Lower leg skin (tissue), 4 donors: ENCODE data around the gene PRND. TPM values are rescaled to one million over a fixed set of nuclear protein-coding genes. Genes with fewer than 3 reads are reported as not detected.

Source experiments
- DNase-seq, 2 donors: peaks; one replicate each; pipeline ENCODE4 v3.0.0-alpha.2; 2019; ENCODE audit warnings: low spot score in 2 of 2
- H3K4me3 ChIP-seq: fragments of 200-600 bp; sonication (generic); 2 replicates; pipeline ENCODE4 v1.5.1; 2017; ENCODE audit warnings: mild to moderate bottlenecking, low read depth; ENCODE audit not compliant: poor library complexity, severe bottlenecking
- POLR2A ChIP-seq, 2 donors: fragments of 450-650 bp; IDR thresholded peaks; one replicate each; pipeline ENCODE4 v1.6.1; 2016 to 2017; ENCODE audit warnings: antibody characterized with exemption in 2 of 2, mild to moderate bottlenecking in 1 of 2, moderate library complexity in 1 of 2
- WGBS, 2 donors: methylation state at CpG; one replicate each; pipeline ENCODE4 v1.1.5; 2018; 5-methylcytosine and 5-hydroxymethylcytosine counted together
- intact Hi-C: fragments of 100-400 bp; cut with DNase I; formaldehyde crosslinking; loops from one replicate; pipeline ENCODE4 v1.15.0; 2023; ENCODE audit warnings: low total_unique reads
- total RNA-seq, 4 donors: library from RNA; depleted of rRNA; stranded (reverse); fragments of >200 nt; gene quantifications; one replicate each; pipeline ENCODE4 v1.1.0, GENCODE V29; 2016
- TF ChIP-seq, protein P1 (sequence below), 3 donors: fragments of 450-650 bp; IDR thresholded peaks; one replicate each; pipeline ENCODE4 v1.5.1; 2016; ENCODE audit warnings: antibody characterized with exemption in 3 of 3, mild to moderate bottlenecking in 3 of 3, moderate library complexity in 2 of 3

Gene PRND
- total RNA-seq, 4 donors from 2014 or later: 0.06 to 0.46 TPM; not detected in 2

DNA sequence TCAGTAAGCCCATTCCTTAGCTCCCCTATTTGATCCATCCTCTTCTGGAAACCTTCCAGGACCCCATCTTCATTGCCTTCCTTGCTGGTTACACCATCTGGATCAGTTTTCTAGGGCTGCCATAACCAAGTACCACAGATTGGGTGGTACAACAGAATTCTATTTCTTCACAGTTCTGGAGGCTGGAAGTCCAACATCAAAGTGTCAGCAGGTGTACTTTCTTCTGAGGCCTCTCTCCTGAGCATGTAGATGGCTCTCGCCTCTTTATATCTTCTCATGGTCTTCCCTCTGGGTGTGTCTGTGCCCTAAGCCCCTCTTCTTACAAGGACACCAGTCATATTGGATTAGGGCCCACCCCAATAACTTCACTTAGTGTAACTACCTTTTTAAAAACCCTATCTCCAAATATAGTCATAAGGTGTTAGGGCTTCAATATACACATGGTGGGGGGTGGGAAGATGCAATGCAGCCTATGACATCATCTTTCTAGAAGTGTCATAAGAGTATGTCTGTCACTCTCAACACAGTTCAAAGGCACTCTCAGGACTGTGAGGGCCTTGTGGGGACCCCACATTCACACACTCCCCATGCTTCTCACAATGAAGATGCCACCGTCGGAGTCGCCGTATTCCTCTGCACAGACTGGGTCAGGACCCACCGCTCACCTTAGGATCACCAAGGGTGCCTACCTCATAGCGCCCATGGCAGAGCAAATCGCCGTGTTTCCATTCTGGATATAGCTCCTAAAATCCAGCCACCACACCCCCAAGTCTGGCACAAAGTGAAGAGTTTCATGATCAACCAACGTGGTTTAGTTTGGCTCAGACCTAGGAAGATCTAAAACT lies 12.2 kb upstream of the PRND start:
- DNase-seq: no peak
- 67 to 77% methylated on average over 10 of the region's 10 CpGs for WGBS, 2 donors
- TF ChIP-seq POLR2A (IDR thresholded peaks at IDR 0.05): no peak
- TF ChIP-seq, protein P1, sequence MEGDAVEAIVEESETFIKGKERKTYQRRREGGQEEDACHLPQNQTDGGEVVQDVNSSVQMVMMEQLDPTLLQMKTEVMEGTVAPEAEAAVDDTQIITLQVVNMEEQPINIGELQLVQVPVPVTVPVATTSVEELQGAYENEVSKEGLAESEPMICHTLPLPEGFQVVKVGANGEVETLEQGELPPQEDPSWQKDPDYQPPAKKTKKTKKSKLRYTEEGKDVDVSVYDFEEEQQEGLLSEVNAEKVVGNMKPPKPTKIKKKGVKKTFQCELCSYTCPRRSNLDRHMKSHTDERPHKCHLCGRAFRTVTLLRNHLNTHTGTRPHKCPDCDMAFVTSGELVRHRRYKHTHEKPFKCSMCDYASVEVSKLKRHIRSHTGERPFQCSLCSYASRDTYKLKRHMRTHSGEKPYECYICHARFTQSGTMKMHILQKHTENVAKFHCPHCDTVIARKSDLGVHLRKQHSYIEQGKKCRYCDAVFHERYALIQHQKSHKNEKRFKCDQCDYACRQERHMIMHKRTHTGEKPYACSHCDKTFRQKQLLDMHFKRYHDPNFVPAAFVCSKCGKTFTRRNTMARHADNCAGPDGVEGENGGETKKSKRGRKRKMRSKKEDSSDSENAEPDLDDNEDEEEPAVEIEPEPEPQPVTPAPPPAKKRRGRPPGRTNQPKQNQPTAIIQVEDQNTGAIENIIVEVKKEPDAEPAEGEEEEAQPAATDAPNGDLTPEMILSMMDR (IDR thresholded peaks at IDR 0.05): no peak
- no peak overlapping the region for H3K4me3 ChIP-seq
- intact Hi-C loops: no loop called here

DNA sequence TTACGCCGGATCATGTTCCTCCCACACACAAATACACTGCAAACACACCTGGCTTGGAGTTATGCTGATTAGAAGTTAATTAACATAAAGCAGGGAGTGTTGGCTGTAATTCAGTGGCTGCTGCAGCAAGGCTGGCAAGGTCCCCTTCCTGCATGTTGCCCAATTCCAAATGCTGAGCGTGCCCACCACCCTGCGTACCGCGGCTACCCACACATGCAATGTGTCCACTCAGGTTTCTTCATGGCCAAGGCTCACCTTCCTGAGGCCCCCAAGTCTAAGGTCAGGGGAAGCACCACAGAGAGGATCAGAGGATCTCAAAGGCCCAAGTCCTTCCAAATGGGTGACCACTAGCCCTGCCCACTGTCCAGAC lies 11.6 kb upstream of the PRND start:
- no peak overlapping the region for H3K4me3 ChIP-seq
- DNase-seq: no peak
- 66 to 71% methylated on average over 6 of the region's 6 CpGs for WGBS, 2 donors
- TF ChIP-seq POLR2A (IDR thresholded peaks at IDR 0.05): no peak
- TF ChIP-seq, protein P1 (IDR thresholded peaks at IDR 0.05): no peak
- intact Hi-C loops: no loop called here

DNA sequence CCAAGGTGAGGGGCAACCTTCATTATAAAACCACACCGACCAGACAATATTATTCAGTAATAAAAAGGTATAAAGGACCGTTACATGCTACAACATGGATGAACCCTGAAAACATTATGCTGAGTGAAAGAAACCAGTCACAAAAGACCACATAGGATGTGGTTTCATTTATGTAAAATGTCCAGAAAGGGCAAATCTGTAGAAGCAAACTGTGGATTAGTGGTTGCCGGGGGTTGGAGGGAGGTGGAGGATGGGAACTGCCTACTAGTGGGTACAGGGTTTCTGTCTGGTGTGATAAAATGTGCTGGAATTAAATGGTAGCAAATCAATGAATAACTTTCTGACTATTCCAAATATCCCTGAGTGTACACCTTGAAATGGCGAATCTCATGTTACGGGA lies 10.2 kb upstream of the PRND start:
- whole genome bisulfite sequencing, 2 donors: 86 to 90% methylated on average over 5 of the region's 5 CpGs
- intact Hi-C loops: no loop called here
- no peak for TF ChIP-seq POLR2A (IDR thresholded peaks at IDR 0.05)
- TF ChIP-seq, protein P1 (IDR thresholded peaks at IDR 0.05): no peak
- H3K4me3 ChIP-seq: no peak overlapping the region
- no peak for DNase-seq

GRCh38 chr20:4713401-4713800 lies 8.3 kb upstream of the PRND start:
- DNase-seq: no peak
- no peak overlapping the region for H3K4me3 ChIP-seq
- TF ChIP-seq, protein P1 (IDR thresholded peaks at IDR 0.05): no peak
- WGBS, 2 donors: 53 to 68% methylated on average over 7 of the region's 7 CpGs
- intact Hi-C loops: no loop called here

DNA sequence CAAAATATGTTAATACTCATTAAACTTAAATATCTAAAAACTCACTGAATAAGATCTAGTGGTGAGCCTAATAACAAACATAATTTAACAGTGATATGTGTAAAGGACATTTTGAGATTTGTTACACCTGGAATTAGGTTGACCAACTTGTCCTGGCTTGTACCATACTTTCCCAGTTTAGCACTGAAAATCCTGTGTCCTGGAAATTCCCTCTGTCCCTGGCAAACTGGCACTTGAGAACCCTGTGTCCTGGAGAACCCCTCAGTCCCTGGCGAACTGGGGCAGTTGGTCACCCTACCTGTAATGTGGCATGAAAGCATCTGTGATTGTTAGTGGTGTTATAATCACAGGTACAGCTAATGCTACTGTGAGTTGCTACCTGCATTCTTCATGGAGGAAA lies 6.9 kb upstream of the PRND start:
- WGBS, 2 donors: 33 to 46% methylated on average over 1 of the region's 1 CpG
- intact Hi-C loops: no loop called here
- no peak overlapping the region for H3K4me3 ChIP-seq
- TF ChIP-seq, protein P1 (IDR thresholded peaks at IDR 0.05): no peak
- TF ChIP-seq POLR2A (IDR thresholded peaks at IDR 0.05): no peak
- no peak for DNase-seq
